NB4 (cell line): ENCODE results near the gene TFAP2C.

Experiments
- POLR2A ChIP-seq: IDR thresholded peaks from 2 replicates; pipeline ENCODE4 v1.6.1; 2011; ENCODE audit warnings: mild to moderate bottlenecking; ENCODE audit not compliant: insufficient read length; ENCODE audit errors: extremely low read depth
- TF ChIP-seq, protein P1 (sequence below): IDR thresholded peaks from one replicate; pipeline ENCODE4 v1.5.1; 2012; ENCODE audit warnings: low read depth, low read length
- TF ChIP-seq, protein P2 (sequence below): IDR thresholded peaks from 2 replicates; pipeline ENCODE4 v1.6.1; 2011; ENCODE audit warnings: low read depth, low read length

DNA sequence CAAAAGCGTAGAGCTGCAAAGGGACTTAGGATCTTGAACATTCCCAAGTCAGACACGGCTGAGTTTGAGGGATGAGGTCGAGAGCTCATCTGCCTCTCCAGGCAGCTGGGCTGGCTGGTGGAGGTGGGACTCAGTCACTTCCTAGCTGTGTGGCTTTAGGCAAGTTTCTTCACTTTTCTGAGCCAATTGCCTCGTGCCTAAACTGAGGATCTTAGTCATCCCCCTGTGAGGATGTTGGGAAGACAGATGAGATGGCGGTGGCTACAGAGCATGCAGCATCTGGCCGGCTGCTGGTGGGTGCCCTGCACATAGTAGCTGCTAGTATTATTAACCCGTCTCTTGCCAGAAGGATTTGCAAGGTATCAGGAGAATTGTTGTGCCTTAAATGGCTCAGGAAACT is 27.5 kb downstream of the TFAP2C start:
- TF ChIP-seq, protein P1, sequence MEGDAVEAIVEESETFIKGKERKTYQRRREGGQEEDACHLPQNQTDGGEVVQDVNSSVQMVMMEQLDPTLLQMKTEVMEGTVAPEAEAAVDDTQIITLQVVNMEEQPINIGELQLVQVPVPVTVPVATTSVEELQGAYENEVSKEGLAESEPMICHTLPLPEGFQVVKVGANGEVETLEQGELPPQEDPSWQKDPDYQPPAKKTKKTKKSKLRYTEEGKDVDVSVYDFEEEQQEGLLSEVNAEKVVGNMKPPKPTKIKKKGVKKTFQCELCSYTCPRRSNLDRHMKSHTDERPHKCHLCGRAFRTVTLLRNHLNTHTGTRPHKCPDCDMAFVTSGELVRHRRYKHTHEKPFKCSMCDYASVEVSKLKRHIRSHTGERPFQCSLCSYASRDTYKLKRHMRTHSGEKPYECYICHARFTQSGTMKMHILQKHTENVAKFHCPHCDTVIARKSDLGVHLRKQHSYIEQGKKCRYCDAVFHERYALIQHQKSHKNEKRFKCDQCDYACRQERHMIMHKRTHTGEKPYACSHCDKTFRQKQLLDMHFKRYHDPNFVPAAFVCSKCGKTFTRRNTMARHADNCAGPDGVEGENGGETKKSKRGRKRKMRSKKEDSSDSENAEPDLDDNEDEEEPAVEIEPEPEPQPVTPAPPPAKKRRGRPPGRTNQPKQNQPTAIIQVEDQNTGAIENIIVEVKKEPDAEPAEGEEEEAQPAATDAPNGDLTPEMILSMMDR, result no peak
- TF ChIP-seq POLR2A, result no peak
- TF ChIP-seq, protein P2, sequence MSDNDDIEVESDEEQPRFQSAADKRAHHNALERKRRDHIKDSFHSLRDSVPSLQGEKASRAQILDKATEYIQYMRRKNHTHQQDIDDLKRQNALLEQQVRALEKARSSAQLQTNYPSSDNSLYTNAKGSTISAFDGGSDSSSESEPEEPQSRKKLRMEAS, result no peak
